Cardiac muscle cell (in vitro differentiated cells and primary cell): ENCODE results near the gene FABP1. TPM values are rescaled to one million over a fixed set of nuclear protein-coding genes. Genes with fewer than 3 reads are reported as not detected.

Experiments used
- DNase-seq, 2 donors: peaks; one replicate each; pipeline versions ENCODE4 v3.0.0 to v3.0.0-alpha.2; 2010 to 2017; ENCODE audit warnings: low read depth in 1 of 2, low spot score in 1 of 2
- H3K27ac ChIP-seq: fragments of 200-600 bp; sonication (generic); 2 replicates; pipeline ENCODE4 v1.5.1; 2016
- H3K27me3 ChIP-seq: fragments of 200-600 bp; sonication (generic); 2 replicates; pipeline ENCODE4 v1.6.0; 2016; ENCODE audit warnings: control low read depth
- H3K36me3 ChIP-seq: fragments of 200-600 bp; sonication (generic); 2 replicates; pipeline ENCODE4 v1.5.1; 2016; ENCODE audit warnings: control low read depth
- H3K4me1 ChIP-seq: fragments of 200-600 bp; sonication (generic); 2 replicates; pipeline ENCODE4 v1.8.1; 2017; ENCODE audit warnings: low read depth, mild to moderate bottlenecking, mixed run types
- H3K4me3 ChIP-seq: fragments of 200-600 bp; sonication (generic); 2 replicates; pipeline ENCODE4 v1.5.1; 2016; ENCODE audit warnings: mild to moderate bottlenecking
- H3K9me3 ChIP-seq: fragments of 200-600 bp; sonication (generic); 2 replicates; pipeline ENCODE4 v1.5.1; 2017; ENCODE audit warnings: low read depth, mild to moderate bottlenecking, control low read depth
- polyA plus RNA-seq: library from polyadenylated mRNA; unstranded; fragments of >200 nt; fragmentation: Nextera tagmentation; extraction: Ambion mirVana; gene quantifications from 2 replicates; pipeline ENCODE4 v1.2.1, GENCODE V29; 2016
- total RNA-seq: library from RNA; depleted of rRNA; stranded (reverse); fragments of >200 nt; gene quantifications from 2 replicates; pipeline ENCODE4 v1.2.3, GENCODE V29; 2016
- TF ChIP-seq, protein P1 (sequence below): IDR thresholded peaks from 2 replicates; pipeline ENCODE4 v1.5.1; 2012; ENCODE audit warnings: low read depth, mild to moderate bottlenecking, low read length

FABP1 gene
- total and polyA plus RNA-seq, 2 experiments from 2014 or later = 0.45 TPM; not detected in 1

- H3K27me3 ChIP-seq = no peaks in the 10 kb centered on the region
- H3K4me3 ChIP-seq = no peak overlapping the region
- no peak overlapping the region for H3K27ac ChIP-seq
- peaks cover 18% of the 10 kb centered on the region for H3K4me1 ChIP-seq
- no peaks in the 10 kb centered on the region for H3K36me3 ChIP-seq
- H3K9me3 ChIP-seq = no peaks in the 10 kb centered on the region
- DNase-seq = no peak
- TF ChIP-seq, protein P1, sequence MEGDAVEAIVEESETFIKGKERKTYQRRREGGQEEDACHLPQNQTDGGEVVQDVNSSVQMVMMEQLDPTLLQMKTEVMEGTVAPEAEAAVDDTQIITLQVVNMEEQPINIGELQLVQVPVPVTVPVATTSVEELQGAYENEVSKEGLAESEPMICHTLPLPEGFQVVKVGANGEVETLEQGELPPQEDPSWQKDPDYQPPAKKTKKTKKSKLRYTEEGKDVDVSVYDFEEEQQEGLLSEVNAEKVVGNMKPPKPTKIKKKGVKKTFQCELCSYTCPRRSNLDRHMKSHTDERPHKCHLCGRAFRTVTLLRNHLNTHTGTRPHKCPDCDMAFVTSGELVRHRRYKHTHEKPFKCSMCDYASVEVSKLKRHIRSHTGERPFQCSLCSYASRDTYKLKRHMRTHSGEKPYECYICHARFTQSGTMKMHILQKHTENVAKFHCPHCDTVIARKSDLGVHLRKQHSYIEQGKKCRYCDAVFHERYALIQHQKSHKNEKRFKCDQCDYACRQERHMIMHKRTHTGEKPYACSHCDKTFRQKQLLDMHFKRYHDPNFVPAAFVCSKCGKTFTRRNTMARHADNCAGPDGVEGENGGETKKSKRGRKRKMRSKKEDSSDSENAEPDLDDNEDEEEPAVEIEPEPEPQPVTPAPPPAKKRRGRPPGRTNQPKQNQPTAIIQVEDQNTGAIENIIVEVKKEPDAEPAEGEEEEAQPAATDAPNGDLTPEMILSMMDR = no peak
Observed at GRCh38 chr2:88129313-88129959, 1.6 kb upstream of the FABP1 start.

DNA sequence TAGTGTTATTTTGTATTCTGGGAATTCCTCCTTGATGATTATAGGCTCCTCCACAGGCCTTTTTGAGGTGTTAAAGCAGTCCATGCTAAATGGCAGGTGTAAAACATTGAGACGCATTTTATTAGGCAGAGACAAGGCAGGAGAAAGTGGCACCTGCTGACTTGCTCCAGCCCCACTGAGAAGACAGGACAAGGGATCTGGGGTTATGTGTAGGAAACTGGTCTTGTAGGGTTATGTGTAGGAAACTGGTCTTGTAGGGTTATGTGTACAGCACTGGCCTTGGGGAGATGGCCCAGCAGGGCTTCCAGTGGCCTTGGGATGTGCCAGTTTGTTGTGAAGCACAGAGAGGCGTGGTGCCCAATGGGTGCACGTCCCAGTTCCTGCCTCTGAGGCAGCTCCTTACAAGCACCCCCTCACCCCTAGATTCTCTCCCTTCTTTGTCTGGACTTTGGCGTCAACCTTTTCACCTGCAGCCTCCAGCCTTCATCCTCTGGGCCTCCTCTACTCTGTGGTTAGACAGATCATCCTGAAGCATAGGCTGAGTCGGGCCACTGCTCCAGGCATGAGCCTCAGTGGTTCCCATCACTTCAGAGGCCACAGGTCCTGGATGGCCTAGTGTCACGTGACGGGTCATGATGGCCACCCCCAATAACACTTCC lies 921 bp upstream of the FABP1 start:
- no peaks in the 10 kb centered on the region for H3K9me3 ChIP-seq
- peaks cover 18% of the 10 kb centered on the region for H3K4me1 ChIP-seq
- no peak for DNase-seq
- H3K4me3 ChIP-seq = no peak overlapping the region
- H3K36me3 ChIP-seq = no peaks in the 10 kb centered on the region
- H3K27me3 ChIP-seq = no peaks in the 10 kb centered on the region
- no peak overlapping the region for H3K27ac ChIP-seq
- TF ChIP-seq, protein P1 = no peak

DNA sequence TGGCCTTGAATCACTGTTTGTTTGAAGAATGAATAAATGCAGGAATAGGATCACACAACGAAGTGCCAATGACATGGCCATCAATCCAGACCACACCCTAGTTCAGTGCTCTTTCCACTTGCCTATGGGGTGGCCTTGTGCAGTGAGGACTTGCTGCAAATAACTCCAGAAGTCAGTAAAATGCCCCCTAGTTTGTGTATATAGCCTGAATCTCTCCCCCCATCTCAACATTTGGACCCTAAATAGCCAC lies 299 bp downstream of the FABP1 start:
- Histone ChIP-seq H3K4me1 (peaks cover 18% of the 10 kb centered on the region), H3K27ac (no peak overlapping the region), H3K4me3 (no peak overlapping the region), H3K27me3 (no peaks in the 10 kb centered on the region), H3K36me3 (no peaks in the 10 kb centered on the region), H3K9me3 (no peaks in the 10 kb centered on the region)
- TF ChIP-seq, protein P1 = no peak
- DNase-seq = no peak

GRCh38 chr2:88126772-88127637 lies 857 bp downstream of the FABP1 start:
- H3K4me1 ChIP-seq = peaks cover 18% of the 10 kb centered on the region
- no peak for DNase-seq
- H3K27ac ChIP-seq = no peak overlapping the region
- H3K36me3 ChIP-seq = no peaks in the 10 kb centered on the region
- H3K9me3 ChIP-seq = no peaks in the 10 kb centered on the region
- no peaks in the 10 kb centered on the region for H3K27me3 ChIP-seq
- TF ChIP-seq, protein P1 = no peak
- H3K4me3 ChIP-seq = no peak overlapping the region

DNA sequence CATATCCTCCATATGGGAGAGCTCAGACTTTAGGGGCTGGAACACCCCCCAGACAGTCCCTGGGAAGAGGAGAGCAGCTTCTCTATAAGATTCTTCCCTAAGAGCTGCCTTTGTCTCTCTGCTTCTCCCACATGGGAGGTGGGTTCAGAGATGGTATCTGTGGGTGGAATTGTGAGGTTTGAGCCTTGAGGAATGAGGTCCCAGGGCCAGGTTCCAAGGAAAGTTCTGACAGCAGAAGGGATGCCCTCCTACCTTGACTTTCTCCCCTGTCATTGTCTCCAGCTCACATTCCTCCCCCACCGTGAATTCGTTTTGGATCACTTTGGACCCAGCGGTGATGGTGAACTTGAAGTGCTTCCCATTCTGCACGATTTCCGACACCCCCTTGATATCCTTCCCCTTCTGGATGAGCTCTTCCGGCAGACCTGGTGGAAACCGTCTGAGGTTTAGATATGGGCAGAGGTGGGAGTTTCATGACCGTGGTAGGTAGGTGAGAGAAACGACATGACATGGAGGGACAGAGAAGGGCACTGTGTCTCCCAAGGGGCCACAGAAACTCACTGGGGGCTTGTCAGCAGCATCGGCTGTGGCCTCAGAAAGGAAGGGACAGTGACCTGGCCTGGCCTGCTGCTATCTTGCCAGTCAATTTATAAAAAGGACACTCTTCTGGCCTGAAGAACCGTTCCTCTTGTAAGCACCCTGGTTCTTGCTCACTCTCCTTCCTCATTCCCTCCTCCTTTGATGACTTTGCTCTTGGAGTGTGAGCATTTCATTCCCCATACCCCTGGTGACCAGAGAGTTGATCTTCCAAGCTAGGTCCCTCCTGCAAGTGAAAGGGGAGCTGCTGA lies 1.7 kb downstream of the FABP1 start:
- TF ChIP-seq, protein P1 = no peak
- H3K4me3 ChIP-seq = no peak overlapping the region
- no peaks in the 10 kb centered on the region for H3K27me3 ChIP-seq
- no peak for DNase-seq
- no peak overlapping the region for H3K27ac ChIP-seq
- H3K9me3 ChIP-seq = no peaks in the 10 kb centered on the region
- peaks cover 9% of the 10 kb centered on the region for H3K4me1 ChIP-seq
- no peaks in the 10 kb centered on the region for H3K36me3 ChIP-seq
